Dedifferentiated amniotic fluid mesenchymal stem cell (primary cell): ENCODE measurements around the gene ANKRD39.
A peak's percentile ranks its signal among the peaks of the same experiment; 100 is the strongest.
"Not testable (repeated sequence)": the region's sequence is repeated elsewhere in the genome, so short reads cannot be mapped to it uniquely, and the experiment has no call there.

ENCODE experiments used
- DNase-seq: peaks from one replicate; pipeline ENCODE4 v3.0.0-alpha.2; 2016; ENCODE audit errors: extremely low spot score

The ANKRD39 gene

GRCh38 chr2:96857667-96858372 lies at the start of gene ANKRD39:
Gene ANKRD39, minus strand, starts transcription at chr2:96858016. Its CDS starts 29 bp downstream, at chr2:96857987.
- DNase-seq, result peak; percentile 97

- no peak for DNase-seq
These were observed 48.9 kb upstream of the ANKRD39 start for GRCh38 chr2:96906729-96907114.

- DNase-seq, result no peak
These were observed 46.0 kb upstream of the ANKRD39 start for GRCh38 chr2:96903815-96904214.

GRCh38 chr2:96903318-96903717 lies 45.5 kb upstream of the ANKRD39 start:
- no peak for DNase-seq

- DNase-seq, result no peak
These were observed 42.4 kb upstream of the ANKRD39 start for GRCh38 chr2:96900237-96900636.

- no peak for DNase-seq
These were observed 41.6 kb upstream of the ANKRD39 start for GRCh38 chr2:96899413-96899741.

- DNase-seq, result no peak
These were observed 41.0 kb upstream of the ANKRD39 start for GRCh38 chr2:96898641-96899412.

- no peak for DNase-seq
These were observed 40.3 kb upstream of the ANKRD39 start for GRCh38 chr2:96898135-96898505.

- DNase-seq, result no peak
These were observed 39.8 kb upstream of the ANKRD39 start for GRCh38 chr2:96897491-96898134.

GRCh38 chr2:96895746-96896651 lies 38.2 kb upstream of the ANKRD39 start:
- DNase-seq, result no peak

- no peak for DNase-seq
These were observed 37.4 kb upstream of the ANKRD39 start for GRCh38 chr2:96895032-96895745.

GRCh38 chr2:96894151-96894531 lies 36.3 kb upstream of the ANKRD39 start:
- DNase-seq, result no peak

- DNase-seq, result no peak
These were observed 35.7 kb upstream of the ANKRD39 start for GRCh38 chr2:96893289-96894150.

- no peak for DNase-seq
These were observed 33.9 kb upstream of the ANKRD39 start for GRCh38 chr2:96891591-96892333.

- no peak for DNase-seq
These were observed 33.0 kb upstream of the ANKRD39 start for GRCh38 chr2:96890726-96891385.

- no peak for DNase-seq
These were observed 32.4 kb upstream of the ANKRD39 start for GRCh38 chr2:96890252-96890651.

GRCh38 chr2:96889502-96889901 lies 31.7 kb upstream of the ANKRD39 start:
- not testable (repeated sequence) for DNase-seq

- DNase-seq, result no peak
These were observed 30.5 kb upstream of the ANKRD39 start for GRCh38 chr2:96888072-96889011.
